Mammary epithelial cell (primary cell): Measurements from ENCODE around the gene ZNF664.

Experiments used
- EZH2 ChIP-seq: IDR thresholded peaks from 2 replicates; pipeline ENCODE4 v1.6.1; 2012; ENCODE audit warnings: low read length, inconsistent platforms, borderline replicate concordance
- TF ChIP-seq, protein P1 (sequence below), 2 donors: IDR thresholded peaks in 1 of 2; conservative IDR thresholded peaks in 1 of 2; 2 replicates each; pipeline ENCODE4 v1.5.1; 2011 to 2012; ENCODE audit warnings: inconsistent platforms in 2 of 2, low read length in 2 of 2, mild to moderate bottlenecking in 2 of 2, control low read depth in 1 of 2, low read depth in 1 of 2; ENCODE audit not compliant: insufficient read depth in 1 of 2; ENCODE audit errors: extremely low read depth in 1 of 2

DNA sequence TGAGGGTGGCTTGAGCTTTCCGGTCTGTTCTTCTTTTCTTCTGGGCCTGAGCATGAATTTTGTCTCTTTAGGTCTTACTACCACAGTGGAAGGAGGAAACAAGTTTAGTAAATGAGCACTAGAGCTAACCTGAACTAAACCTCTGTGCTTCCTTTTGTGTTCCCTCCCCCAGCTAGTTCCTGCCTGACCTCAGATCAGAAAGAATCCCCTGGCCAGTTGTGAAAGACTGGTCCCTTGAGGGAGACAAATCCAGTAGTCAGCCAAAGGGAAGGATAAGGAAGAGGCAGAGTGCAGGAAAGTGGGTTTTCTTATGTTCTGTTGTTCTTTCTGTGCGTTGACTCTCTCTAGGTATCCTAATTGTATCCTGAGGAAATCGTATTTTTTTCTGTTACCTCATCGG is 17.5 kb downstream of the ZNF664 start:
- TF ChIP-seq EZH2: no peak
- TF ChIP-seq, protein P1, sequence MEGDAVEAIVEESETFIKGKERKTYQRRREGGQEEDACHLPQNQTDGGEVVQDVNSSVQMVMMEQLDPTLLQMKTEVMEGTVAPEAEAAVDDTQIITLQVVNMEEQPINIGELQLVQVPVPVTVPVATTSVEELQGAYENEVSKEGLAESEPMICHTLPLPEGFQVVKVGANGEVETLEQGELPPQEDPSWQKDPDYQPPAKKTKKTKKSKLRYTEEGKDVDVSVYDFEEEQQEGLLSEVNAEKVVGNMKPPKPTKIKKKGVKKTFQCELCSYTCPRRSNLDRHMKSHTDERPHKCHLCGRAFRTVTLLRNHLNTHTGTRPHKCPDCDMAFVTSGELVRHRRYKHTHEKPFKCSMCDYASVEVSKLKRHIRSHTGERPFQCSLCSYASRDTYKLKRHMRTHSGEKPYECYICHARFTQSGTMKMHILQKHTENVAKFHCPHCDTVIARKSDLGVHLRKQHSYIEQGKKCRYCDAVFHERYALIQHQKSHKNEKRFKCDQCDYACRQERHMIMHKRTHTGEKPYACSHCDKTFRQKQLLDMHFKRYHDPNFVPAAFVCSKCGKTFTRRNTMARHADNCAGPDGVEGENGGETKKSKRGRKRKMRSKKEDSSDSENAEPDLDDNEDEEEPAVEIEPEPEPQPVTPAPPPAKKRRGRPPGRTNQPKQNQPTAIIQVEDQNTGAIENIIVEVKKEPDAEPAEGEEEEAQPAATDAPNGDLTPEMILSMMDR (conservative IDR thresholded peaks at IDR 0.05 in 1 of 2, IDR thresholded peaks at IDR 0.05 in 1 of 2; ENCODE audit: extremely low read depth in 1 of 2, insufficient read depth in 1 of 2, low read depth in 1 of 2, low read length in 2 of 2): no peak
